ENCODE measurements around the gene RPS6KC1. TPM values are rescaled to one million over a fixed set of nuclear protein-coding genes. Genes with fewer than 3 reads are reported as not detected.

RPS6KC1 gene
- total and polyA plus RNA-seq, 2 donors (not counting 3 experiments of a cell fraction or from before 2014, with no cell fraction given): 5.1 to 18.6 TPM

GRCh38 chr1:213061263-213061662 is 10.2 kb downstream of the RPS6KC1 start:
- POLR2A ChIA-PET: no interaction called here
- Histone ChIP-seq H3K27me3 (ENCODE audit: control insufficient read depth in 2 of 2, insufficient read depth in 2 of 2, low read length in 2 of 2) (no peaks in the 10 kb centered on the region), H3K36me3 (ENCODE audit: control insufficient read depth in 2 of 2, extremely low read depth in 1 of 2, insufficient read depth in 2 of 2, low read length in 2 of 2) (no peaks in the 10 kb centered on the region), H3K9me3 (replicated peaks; ENCODE audit: control insufficient read depth, insufficient read depth, low read length) (no peaks in the 10 kb centered on the region), H3K9me1 (replicated peaks; ENCODE audit: control insufficient read depth, extremely low read depth, insufficient read depth, low read length) (no peaks in the 10 kb centered on the region), H3K4me3 (replicated peaks in 1 of 3; ENCODE audit: insufficient read depth in 1 of 3, low read depth in 1 of 3, low read length in 3 of 3) (no peak overlapping the region), H4K20me1 (replicated peaks; ENCODE audit: control insufficient read depth, extremely low read depth, insufficient read depth, low read length) (no peaks in the 10 kb centered on the region), H2AFZ (ENCODE audit: low read depth, low read length) (no peak overlapping the region), H3K27ac (ENCODE audit: insufficient read depth, low read depth, low read length) (no peak overlapping the region), H3K4me2 (ENCODE audit: insufficient read depth, low read length) (no peak overlapping the region), H3K9ac (replicated peaks; ENCODE audit: extremely low read depth, insufficient read depth, low read length) (no peak overlapping the region), H3K79me2 (ENCODE audit: control insufficient read depth, insufficient read depth, low read length) (peaks cover 15% of the 10 kb centered on the region), H3K4me1 (ENCODE audit: control insufficient read depth, extremely low read depth, insufficient read depth, low read length) (no peaks in the 10 kb centered on the region)
- CTCF ChIA-PET: no interaction called here
- no TSS peak for BruUV-seq (replicated peaks)
- FAIRE-seq (no peak), DNase-seq (ENCODE audit: low read depth, low spot score) (no peak)
- intact Hi-C loops (cut with micrococcal nuclease): no loop called here
- dilution Hi-C loops (cut with MboI; ENCODE audit: extremely low pct_ligation_motif_present, low sequenced_read_pairs): no loop called here
- TF ChIP-seq POLR2A (IDR thresholded peaks at IDR 0.05; ENCODE audit: low read depth, low read length): no peak
- no peak for TF ChIP-seq FOS (IDR thresholded peaks at IDR 0.05; ENCODE audit: borderline replicate concordance, insufficient read depth, low read length)
- no peak for TF ChIP-seq CTCF (IDR thresholded peaks at IDR 0.05; ENCODE audit: extremely low read depth in 1 of 2, insufficient read depth in 1 of 2, low read depth in 1 of 2, low read length in 2 of 2)
- TF ChIP-seq MAX (IDR thresholded peaks at IDR 0.05; ENCODE audit: insufficient read depth, insufficient read length): no peak

GRCh38 chr1:213065800-213066199 is 14.8 kb downstream of the RPS6KC1 start:
- FAIRE-seq (no peak), DNase-seq (ENCODE audit: low read depth, low spot score) (no peak)
- intact Hi-C loops (cut with micrococcal nuclease): no loop called here
- Histone ChIP-seq H3K4me3 (replicated peaks in 1 of 3; ENCODE audit: insufficient read depth in 1 of 3, low read depth in 1 of 3, low read length in 3 of 3) (no peak overlapping the region), H2AFZ (ENCODE audit: low read depth, low read length) (no peak overlapping the region), H3K4me2 (ENCODE audit: insufficient read depth, low read length) (no peak overlapping the region), H3K79me2 (ENCODE audit: control insufficient read depth, insufficient read depth, low read length) (peaks cover 10% of the 10 kb centered on the region), H3K4me1 (ENCODE audit: control insufficient read depth, extremely low read depth, insufficient read depth, low read length) (no peaks in the 10 kb centered on the region), H3K27ac (ENCODE audit: insufficient read depth, low read depth, low read length) (no peak overlapping the region), H3K9ac (replicated peaks; ENCODE audit: extremely low read depth, insufficient read depth, low read length) (no peak overlapping the region), H3K27me3 (ENCODE audit: control insufficient read depth in 2 of 2, insufficient read depth in 2 of 2, low read length in 2 of 2) (no peaks in the 10 kb centered on the region), H3K36me3 (ENCODE audit: control insufficient read depth in 2 of 2, extremely low read depth in 1 of 2, insufficient read depth in 2 of 2, low read length in 2 of 2) (no peaks in the 10 kb centered on the region), H3K9me3 (replicated peaks; ENCODE audit: control insufficient read depth, insufficient read depth, low read length) (no peaks in the 10 kb centered on the region), H3K9me1 (replicated peaks; ENCODE audit: control insufficient read depth, extremely low read depth, insufficient read depth, low read length) (no peaks in the 10 kb centered on the region), H4K20me1 (replicated peaks; ENCODE audit: control insufficient read depth, extremely low read depth, insufficient read depth, low read length) (no peaks in the 10 kb centered on the region)
- POLR2A ChIA-PET: no interaction called here
- CTCF ChIA-PET: no interaction called here
- dilution Hi-C loops (cut with MboI; ENCODE audit: extremely low pct_ligation_motif_present, low sequenced_read_pairs): no loop called here
- TF ChIP-seq MAX (IDR thresholded peaks at IDR 0.05; ENCODE audit: insufficient read depth, insufficient read length) (no peak), EZH2 (IDR thresholded peaks at IDR 0.05; ENCODE audit: borderline replicate concordance, low read depth, low read length, severe bottlenecking) (no peak), POLR2AphosphoS5 (IDR thresholded peaks at IDR 0.05; ENCODE audit: insufficient read depth, low read depth, low read length) (no peak), FOS (IDR thresholded peaks at IDR 0.05; ENCODE audit: borderline replicate concordance, insufficient read depth, low read length) (no peak), GATA2 (IDR thresholded peaks at IDR 0.05; ENCODE audit: insufficient read depth, insufficient read length, low read depth, low read length) (no peak), JUN (IDR thresholded peaks at IDR 0.05; ENCODE audit: borderline replicate concordance, insufficient read depth, insufficient read length, low read depth) (no peak), CTCF (IDR thresholded peaks at IDR 0.05; ENCODE audit: extremely low read depth in 1 of 2, insufficient read depth in 1 of 2, low read depth in 1 of 2, low read length in 2 of 2) (no peak), POLR2A (IDR thresholded peaks at IDR 0.05; ENCODE audit: low read depth, low read length) (no peak), MYC (IDR thresholded peaks at IDR 0.05; ENCODE audit: low read depth, low read length) (no peak)
- BruUV-seq (replicated peaks): no TSS peak

Data from endothelial cell of umbilical vein (primary cell).